HG02610 (cell line): Measurements from ENCODE around the gene DPP8.
"Not testable (repeated sequence)": the region's sequence is repeated elsewhere in the genome, so short reads cannot be mapped to it uniquely, and the experiment has no call there.

Source experiments
- ATAC-seq: cut with Tn5 transposase; IDR thresholded peaks from one replicate; pipeline ENCODE4 v1.9.1; 2021; ENCODE audit warnings: mild to moderate bottlenecking, moderate library complexity; ENCODE audit not compliant: unreplicated experiment

The DPP8 gene

GRCh38 chr15:65406424-65407000 is 111.0 kb downstream of the DPP8 start:
- ATAC-seq: no peak

GRCh38 chr15:65405791-65406423 is 111.6 kb downstream of the DPP8 start:
- no peak for ATAC-seq

- ATAC-seq: no peak
Observed at GRCh38 chr15:65404186-65404872, 113.2 kb downstream of the DPP8 start.

GRCh38 chr15:65402961-65403360 is 114.5 kb downstream of the DPP8 start:
- no peak for ATAC-seq

- no peak for ATAC-seq
Observed at GRCh38 chr15:65401611-65402240, 115.8 kb downstream of the DPP8 start.

- no peak for ATAC-seq
Observed at GRCh38 chr15:65400760-65401610, 116.5 kb downstream of the DPP8 start.

GRCh38 chr15:65399997-65400396 is 117.5 kb downstream of the DPP8 start:
- no peak for ATAC-seq

- ATAC-seq: no peak
Observed at GRCh38 chr15:65399001-65399706, 118.3 kb downstream of the DPP8 start.

GRCh38 chr15:65398486-65398885 is 119.0 kb downstream of the DPP8 start:
- ATAC-seq: not testable (repeated sequence)

- ATAC-seq: no peak
Observed at GRCh38 chr15:65396965-65397317, 120.5 kb downstream of the DPP8 start.

GRCh38 chr15:65396283-65396964 is 121.1 kb downstream of the DPP8 start:
- ATAC-seq: no peak

- no peak for ATAC-seq
Observed at GRCh38 chr15:65395567-65396202, 121.8 kb downstream of the DPP8 start.

- ATAC-seq: no peak
Observed at GRCh38 chr15:65394936-65395335, 122.6 kb downstream of the DPP8 start.

GRCh38 chr15:65394280-65394789 is 123.2 kb downstream of the DPP8 start:
- no peak for ATAC-seq

- ATAC-seq: no peak
Observed at GRCh38 chr15:65393557-65393956, 123.9 kb downstream of the DPP8 start.

- ATAC-seq: no peak
Observed at GRCh38 chr15:65393091-65393490, 124.4 kb downstream of the DPP8 start.
